Activated T-helper 9 cell treated with anti-CD3 and anti-CD28 coated beads, Interleukin-2, amount 50 U/mL, for 16 hours (primary cell): Measurements from ENCODE around the gene P2RY8.
"Not testable (repeated sequence)": the region's sequence is repeated elsewhere in the genome, so short reads cannot be mapped to it uniquely, and the experiment has no call there.

Experiments used
- DNase-seq: peaks from one replicate; pipeline ENCODE4 v3.0.0-alpha.2; 2020; ENCODE audit warnings: low read depth

P2RY8 gene

GRCh38 chrX:1464971-1465285 is 72.1 kb downstream of the P2RY8 start:
- DNase-seq = no peak

GRCh38 chrX:1464041-1464970 is 72.7 kb downstream of the P2RY8 start:
- no peak for DNase-seq

GRCh38 chrX:1463581-1463980 is 73.4 kb downstream of the P2RY8 start:
- no peak for DNase-seq

- DNase-seq = peak; percentile 60
Measured at GRCh38 chrX:1462596-1463251, 74.3 kb downstream of the P2RY8 start.

- no peak for DNase-seq
Measured at GRCh38 chrX:1462110-1462509, 74.9 kb downstream of the P2RY8 start.

- no peak for DNase-seq
Measured at GRCh38 chrX:1455948-1456280, 81.1 kb downstream of the P2RY8 start.

- DNase-seq = peak; percentile 88
Measured at GRCh38 chrX:1453951-1454785, 82.8 kb downstream of the P2RY8 start.

- DNase-seq = peak; percentile 75
Measured at GRCh38 chrX:1453395-1453783, 83.6 kb downstream of the P2RY8 start.

- DNase-seq = peak; percentile 100
Measured at GRCh38 chrX:1452516-1453394, 84.2 kb downstream of the P2RY8 start, which contains the start of gene ASMTL. ASMTL (minus strand) TSS chrX:1452909; CDS start chrX:1452840, 69 bp downstream.

GRCh38 chrX:1451661-1452515 is 85.1 kb downstream of the P2RY8 start:
- no peak for DNase-seq

GRCh38 chrX:1451251-1451660 is 85.7 kb downstream of the P2RY8 start:
- DNase-seq = no peak

GRCh38 chrX:1450361-1451161 is 86.4 kb downstream of the P2RY8 start:
- DNase-seq = no peak

- DNase-seq = no peak
Measured at GRCh38 chrX:1449823-1450149, 87.2 kb downstream of the P2RY8 start.

GRCh38 chrX:1449036-1449822 is 87.8 kb downstream of the P2RY8 start:
- no peak for DNase-seq

GRCh38 chrX:1448573-1449001 is 88.4 kb downstream of the P2RY8 start:
- not testable (repeated sequence) for DNase-seq

- DNase-seq = not testable (repeated sequence)
Measured at GRCh38 chrX:1447969-1448572, 88.9 kb downstream of the P2RY8 start.

GRCh38 chrX:1446984-1447968 is 89.7 kb downstream of the P2RY8 start:
- DNase-seq = not testable (repeated sequence)
